Left lung (tissue), 10 donors: ENCODE measurements around the gene SERINC2. TPM values are rescaled to one million over a fixed set of nuclear protein-coding genes. Genes with fewer than 3 reads are reported as not detected.
"Not testable (repeated sequence)": the region's sequence is repeated elsewhere in the genome, so short reads cannot be mapped to it uniquely, and the experiment has no call there.

ENCODE experiments used
- ATAC-seq: fragments of 200-7000 bp; cut with Tn5 transposase; one replicate; pipeline ENCODE4 v1.9.1; 2020; ENCODE audit warnings: moderate library complexity
- DNase-seq, 4 donors: peaks; one replicate each; pipeline ENCODE4 v3.0.0-alpha.2; 2013 to 2020
- H3K27ac ChIP-seq, 2 donors: fragments of 200-600 bp; sonication (generic) in 1 of 2; one replicate each; pipeline versions ENCODE4 v1.5.0 to v1.8.0; 2020 to 2021
- H3K27me3 ChIP-seq, 2 donors: fragments of 200-600 bp; sonication (generic) in 1 of 2; one replicate each; pipeline versions ENCODE4 v1.5.0 to v1.8.0; 2020 to 2021
- H3K36me3 ChIP-seq, 2 donors: fragments of 200-600 bp; sonication (generic) in 1 of 2; one replicate each; pipeline versions ENCODE4 v1.5.0 to v1.8.0; 2020 to 2021
- H3K4me1 ChIP-seq, 2 donors: fragments of 200-600 bp; one replicate each; pipeline ENCODE4 v1.8.0; 2021
- H3K4me3 ChIP-seq, 2 donors: fragments of 200-600 bp; sonication (generic) in 1 of 2; one replicate each; pipeline versions ENCODE4 v1.5.0 to v1.8.0; 2020 to 2021; ENCODE audit warnings: mild to moderate bottlenecking in 1 of 2
- H3K9me3 ChIP-seq, 2 donors: fragments of 200-600 bp; sonication (generic) in 1 of 2; one replicate each; pipeline versions ENCODE4 v1.5.0 to v1.8.0; 2020 to 2021
- intact Hi-C, 2 donors: fragments of 100-400 bp; cut with DNase I; formaldehyde crosslinking; loops; one replicate each; pipeline versions ENCODE4 v1.11.2 to v1.14.2; 2022
- polyA plus RNA-seq, 6 donors: library from polyadenylated mRNA; unstranded; fragments of 120-200 nt; gene quantifications; one replicate each; pipeline ENCODE4 v1.2.1, GENCODE V29; 2013; ENCODE audit not compliant: insufficient read length in 6 of 6
- total RNA-seq, 2 donors: library from RNA; stranded (reverse); fragmentation: NEBNext Ultra II Directional; extraction: Animal tissue kit (Norgen Biotek cat#: 25700); gene quantifications; one replicate each; pipeline ENCODE4 v1.2.1, GENCODE V29; 2021
- TF ChIP-seq, protein P1 (sequence below), 2 donors: fragments of 200-600 bp; sonication (generic) in 1 of 2; IDR thresholded peaks; one replicate each; pipeline versions ENCODE4 v1.5.0 to v1.8.0; 2021; ENCODE audit warnings: antibody characterized with exemption in 2 of 2
- donor health status: DM: no; HTN: yes; CAD: no.
- donor health status: DM: no; HTN: no; CAD: no.

SERINC2 gene
- total and polyA plus RNA-seq, 8 donors = 10.4 to 126 (median 14.2) TPM

DNA sequence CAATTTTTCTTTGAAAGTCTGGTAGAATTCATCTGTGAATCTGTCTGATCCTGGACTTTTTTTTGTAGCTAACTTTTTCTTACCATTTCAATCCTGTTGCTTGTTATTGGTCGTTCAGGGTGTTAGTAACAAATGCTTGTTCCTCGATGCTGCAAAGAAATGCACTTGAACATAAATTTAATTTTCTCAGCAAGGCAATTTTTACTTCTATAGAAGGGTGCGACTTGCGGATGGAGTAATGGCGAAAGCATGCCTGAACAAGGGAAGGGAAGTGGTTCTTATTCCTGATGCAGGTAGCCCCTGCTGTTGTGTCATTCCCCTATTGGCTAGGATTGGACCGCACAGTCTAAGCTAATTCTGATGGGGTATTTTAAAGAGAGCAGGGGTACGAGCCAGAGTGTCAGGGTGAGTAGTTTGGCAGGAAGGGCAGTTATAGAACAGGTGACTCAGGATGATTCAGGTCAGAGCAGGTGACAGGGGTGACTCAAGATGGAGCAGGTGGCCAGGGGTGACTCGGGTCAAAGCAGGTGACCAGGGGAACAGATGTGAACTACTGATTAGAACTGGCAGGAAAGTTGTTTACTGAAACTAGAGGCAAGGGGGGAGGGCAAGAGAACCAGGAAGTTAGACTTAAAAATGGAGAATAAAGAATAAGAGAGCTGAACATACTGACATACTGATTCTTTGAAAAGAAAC lies 40.5 kb downstream of the SERINC2 start:
- intact Hi-C loops = no loop called here
- no peaks in the 10 kb centered on the region for H3K36me3 ChIP-seq
- H3K4me1 ChIP-seq = no peaks in the 10 kb centered on the region
- ATAC-seq (no peak), DNase-seq (no peak)
- H3K4me3 ChIP-seq = no peak overlapping the region
- peaks cover 0 to 51% of the 10 kb centered on the region in 2 donors for H3K9me3 ChIP-seq
- H3K27me3 ChIP-seq = peaks cover 0 to 5% of the 10 kb centered on the region in 2 donors
- TF ChIP-seq, protein P1, sequence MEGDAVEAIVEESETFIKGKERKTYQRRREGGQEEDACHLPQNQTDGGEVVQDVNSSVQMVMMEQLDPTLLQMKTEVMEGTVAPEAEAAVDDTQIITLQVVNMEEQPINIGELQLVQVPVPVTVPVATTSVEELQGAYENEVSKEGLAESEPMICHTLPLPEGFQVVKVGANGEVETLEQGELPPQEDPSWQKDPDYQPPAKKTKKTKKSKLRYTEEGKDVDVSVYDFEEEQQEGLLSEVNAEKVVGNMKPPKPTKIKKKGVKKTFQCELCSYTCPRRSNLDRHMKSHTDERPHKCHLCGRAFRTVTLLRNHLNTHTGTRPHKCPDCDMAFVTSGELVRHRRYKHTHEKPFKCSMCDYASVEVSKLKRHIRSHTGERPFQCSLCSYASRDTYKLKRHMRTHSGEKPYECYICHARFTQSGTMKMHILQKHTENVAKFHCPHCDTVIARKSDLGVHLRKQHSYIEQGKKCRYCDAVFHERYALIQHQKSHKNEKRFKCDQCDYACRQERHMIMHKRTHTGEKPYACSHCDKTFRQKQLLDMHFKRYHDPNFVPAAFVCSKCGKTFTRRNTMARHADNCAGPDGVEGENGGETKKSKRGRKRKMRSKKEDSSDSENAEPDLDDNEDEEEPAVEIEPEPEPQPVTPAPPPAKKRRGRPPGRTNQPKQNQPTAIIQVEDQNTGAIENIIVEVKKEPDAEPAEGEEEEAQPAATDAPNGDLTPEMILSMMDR (IDR thresholded peaks at IDR 0.05) = no peak
- no peak overlapping the region for H3K27ac ChIP-seq

DNA sequence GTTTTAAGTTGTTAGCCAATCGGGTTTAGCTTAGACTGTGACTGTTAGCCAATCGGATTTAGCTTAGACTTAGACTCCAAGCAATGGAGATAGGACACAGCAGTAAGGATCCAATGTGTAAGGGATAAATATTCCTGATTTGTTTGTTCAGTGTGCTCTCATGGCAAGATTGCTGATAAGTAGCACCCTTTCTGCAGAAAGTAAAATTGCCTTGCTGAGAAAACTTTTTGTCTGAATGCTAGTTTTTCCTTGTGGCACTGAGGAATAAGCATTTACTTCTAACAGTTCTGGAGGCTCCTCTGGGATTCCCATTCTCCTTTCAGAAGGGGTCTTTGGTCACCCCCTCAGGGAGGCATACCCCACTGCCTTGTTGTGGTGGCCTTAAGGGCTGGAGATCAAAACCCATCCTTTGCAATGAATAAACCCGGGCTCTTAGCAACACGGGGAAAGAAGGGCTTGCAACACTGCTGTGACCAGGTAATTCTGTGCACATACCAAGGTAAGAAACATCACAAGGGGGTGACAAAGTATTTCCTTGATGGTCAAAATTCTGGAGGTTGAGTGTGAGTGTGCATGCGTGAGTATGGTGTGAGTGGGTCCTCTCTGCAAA lies 45.4 kb downstream of the SERINC2 start:
- H3K4me1 ChIP-seq = no peaks in the 10 kb centered on the region
- H3K27ac ChIP-seq = no peak overlapping the region
- peaks cover 0 to 58% of the 10 kb centered on the region in 2 donors for H3K9me3 ChIP-seq
- no peaks in the 10 kb centered on the region for H3K36me3 ChIP-seq
- intact Hi-C loops = no loop called here
- no peak overlapping the region for H3K4me3 ChIP-seq
- no peak for DNase-seq
- TF ChIP-seq, protein P1 (IDR thresholded peaks at IDR 0.05) = no peak
- peaks cover 0 to 16% of the 10 kb centered on the region in 2 donors for H3K27me3 ChIP-seq
- ATAC-seq = no peak

DNA sequence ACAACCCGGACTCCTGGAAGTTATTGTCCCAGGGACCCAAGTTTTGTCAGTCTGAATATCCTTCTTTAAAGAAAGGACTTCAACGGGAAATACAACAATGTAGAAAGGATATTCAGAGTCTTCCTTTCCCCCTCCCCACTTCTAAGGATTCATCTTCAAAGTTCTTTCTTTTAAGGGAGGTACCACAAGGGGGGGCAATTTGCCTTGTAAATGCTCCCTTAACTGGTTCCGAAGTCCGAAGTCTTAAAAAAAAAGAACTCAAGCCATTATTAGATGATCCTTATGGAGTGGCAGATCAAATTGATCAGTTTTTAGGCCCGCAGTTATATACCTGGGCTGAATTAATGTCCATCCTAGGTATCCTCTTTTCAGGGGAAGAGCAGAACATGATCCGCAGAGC lies 47.0 kb downstream of the SERINC2 start:
- H3K4me3 ChIP-seq = no peak overlapping the region
- H3K27me3 ChIP-seq = peaks cover 0 to 13% of the 10 kb centered on the region in 2 donors
- H3K9me3 ChIP-seq = peaks cover 0 to 47% of the 10 kb centered on the region in 2 donors
- ATAC-seq = no peak
- TF ChIP-seq, protein P1 (IDR thresholded peaks at IDR 0.05) = no peak
- no peaks in the 10 kb centered on the region for H3K36me3 ChIP-seq
- no peak for DNase-seq
- intact Hi-C loops = no loop called here
- H3K4me1 ChIP-seq = no peaks in the 10 kb centered on the region
- no peak overlapping the region for H3K27ac ChIP-seq

DNA sequence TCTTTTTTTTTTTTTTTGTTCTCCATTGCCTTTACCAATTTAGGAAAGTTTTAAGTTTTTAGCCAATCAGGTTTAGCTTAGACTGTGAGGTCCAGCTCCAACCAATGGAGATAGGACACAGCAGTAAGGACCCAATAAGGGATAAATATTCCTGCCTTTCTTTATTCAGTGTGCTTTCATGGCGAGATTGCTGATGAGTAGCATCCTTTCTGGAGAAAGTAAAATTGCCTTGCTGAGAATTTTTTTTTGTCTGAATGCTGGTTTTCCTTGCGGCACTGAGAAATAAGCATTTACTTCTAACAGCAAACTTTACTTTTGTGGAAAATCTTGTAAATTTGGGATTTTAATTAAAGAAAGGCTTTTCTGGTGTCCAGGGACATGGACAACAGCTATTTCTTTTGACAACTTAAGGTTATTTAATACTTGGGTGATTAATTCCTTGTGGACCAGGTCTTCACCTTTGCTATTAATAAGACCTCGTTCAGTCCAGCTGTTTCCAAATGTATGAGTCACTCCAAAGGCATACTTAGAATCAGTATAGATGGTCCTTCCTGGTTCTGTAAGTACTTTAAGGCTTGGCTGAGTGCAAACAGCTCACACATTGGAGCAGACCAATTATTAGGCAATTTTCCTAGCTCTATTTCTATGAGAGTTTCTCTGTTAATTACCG lies 54.1 kb downstream of the SERINC2 start:
- peak; percentile 26 for ATAC-seq
- TF ChIP-seq, protein P1 (IDR thresholded peaks at IDR 0.05) = no peak
- intact Hi-C loops = no loop called here
- Histone ChIP-seq H3K4me1 (no peaks in the 10 kb centered on the region), H3K27ac (no peak overlapping the region), H3K27me3 (peaks cover 0 to 6% of the 10 kb centered on the region in 2 donors), H3K36me3 (no peaks in the 10 kb centered on the region), H3K4me3 (no peak overlapping the region), H3K9me3 (peaks cover 0 to 30% of the 10 kb centered on the region in 2 donors)
- DNase-seq = no peak

DNA sequence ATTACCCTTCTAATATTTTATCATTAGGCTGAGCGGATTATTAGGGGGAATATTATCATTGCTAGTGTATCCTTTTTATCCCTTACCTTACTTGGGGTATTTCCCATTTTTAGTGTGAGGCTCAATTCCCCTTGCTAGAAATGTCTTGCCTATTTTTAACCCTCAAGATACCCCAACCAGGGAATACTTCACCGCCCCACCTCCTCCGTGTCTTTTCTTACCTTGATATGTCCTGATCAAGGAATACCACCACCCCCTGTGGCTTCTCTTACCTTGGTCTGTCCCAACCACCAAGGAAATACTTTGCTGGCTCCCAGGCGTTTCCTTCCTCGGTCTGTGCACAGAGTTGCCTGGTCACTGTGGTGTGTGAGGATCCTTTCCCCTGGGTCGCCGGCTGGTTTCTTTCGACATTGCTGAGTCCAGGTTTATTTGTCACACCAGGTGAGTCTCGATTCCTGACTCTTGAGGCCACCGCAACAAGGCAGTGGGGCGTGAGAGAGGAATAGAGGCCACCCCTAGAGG lies 57.8 kb downstream of the SERINC2 start:
- Histone ChIP-seq H3K27me3 (peaks cover 0 to 6% of the 10 kb centered on the region in 2 donors), H3K9me3 (peaks cover 0 to 22% of the 10 kb centered on the region in 2 donors), H3K27ac (no peak overlapping the region), H3K4me1 (no peaks in the 10 kb centered on the region), H3K4me3 (no peak overlapping the region), H3K36me3 (no peaks in the 10 kb centered on the region)
- ATAC-seq = no peak
- TF ChIP-seq, protein P1 (IDR thresholded peaks at IDR 0.05) = no peak
- no peak for DNase-seq
- intact Hi-C loops = no loop called here

DNA sequence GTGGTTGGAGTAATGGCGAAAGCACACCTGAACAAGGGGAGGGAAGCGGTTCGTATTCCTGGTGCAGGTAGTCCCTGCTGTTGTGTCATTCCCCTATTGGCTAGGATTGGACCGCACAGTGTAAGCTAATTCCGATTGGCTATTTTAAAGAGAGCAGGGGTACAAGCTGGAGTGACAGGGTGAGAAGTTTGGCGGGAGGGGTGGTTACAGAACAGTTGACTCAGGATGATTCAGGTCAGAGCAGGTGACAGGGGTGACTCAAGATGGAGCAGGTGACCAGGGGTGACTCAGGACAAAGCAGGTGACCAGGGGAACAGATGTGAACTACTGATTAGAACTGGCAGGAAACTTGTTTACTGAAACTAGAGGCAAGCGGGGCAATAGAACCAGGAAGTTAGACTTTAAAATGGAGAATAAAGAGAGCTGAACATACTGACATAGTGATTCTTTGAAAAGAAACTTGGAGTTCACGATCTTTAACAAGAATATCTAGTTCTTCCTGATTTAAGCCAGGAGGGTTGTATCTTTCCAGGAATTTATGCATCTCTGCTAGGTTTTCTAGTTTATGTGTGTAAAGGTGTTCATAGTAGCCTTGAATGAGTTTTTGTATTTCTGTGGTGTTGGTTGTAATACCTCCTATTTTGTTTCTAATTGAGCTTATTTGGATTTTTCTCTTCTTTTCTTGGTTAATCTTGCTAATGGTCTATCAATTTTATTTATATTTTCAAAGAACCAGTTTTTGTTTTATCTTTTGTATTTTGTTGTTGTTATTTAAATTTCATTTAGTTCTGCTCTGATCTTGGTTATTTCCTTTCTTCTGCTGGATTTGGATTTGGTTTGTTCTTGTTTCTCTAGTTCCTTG lies 58.7 kb downstream of the SERINC2 start:
- DNase-seq, H3K27ac ChIP-seq, H3K27me3 ChIP-seq, H3K4me3 ChIP-seq, H3K4me1 ChIP-seq, intact Hi-C loops, H3K36me3 ChIP-seq: not testable (repeated sequence)
- ATAC-seq = peak; percentile 35
- peaks cover 0 to 14% of the 10 kb centered on the region in 2 donors for H3K9me3 ChIP-seq

DNA sequence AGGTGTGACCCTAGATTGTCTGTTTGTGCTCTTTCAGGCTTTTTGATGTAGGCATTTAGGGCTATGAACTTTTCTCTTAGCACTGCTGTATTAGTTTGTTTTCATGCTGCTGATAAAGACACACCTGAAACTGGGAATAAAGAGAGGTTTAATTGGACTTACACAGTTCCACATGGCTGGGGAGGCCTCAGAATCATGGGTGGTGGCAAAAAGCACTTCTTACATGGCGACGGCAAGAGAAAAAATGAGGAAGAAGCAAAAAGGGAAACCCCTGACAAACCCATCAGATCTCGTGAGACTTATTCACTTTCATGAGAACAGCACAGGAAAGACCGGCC lies 59.3 kb downstream of the SERINC2 start:
- ATAC-seq, intact Hi-C loops, H3K9me3 ChIP-seq, DNase-seq, H3K4me1 ChIP-seq, H3K27ac ChIP-seq, H3K27me3 ChIP-seq, H3K36me3 ChIP-seq, H3K4me3 ChIP-seq: not testable (repeated sequence)
